Activated naive CD8-positive, alpha-beta T cell (primary cell): ENCODE measurements around the gene HS3ST6.

Experiments
- H3K27ac Mint-ChIP-seq: one replicate; pipeline ENCODE4 v1.8.0; 2021; ENCODE audit warnings: mixed read lengths
- H3K27me3 Mint-ChIP-seq: one replicate; pipeline ENCODE4 v1.8.0; 2021; ENCODE audit warnings: mixed read lengths
- H3K36me3 Mint-ChIP-seq: one replicate; pipeline ENCODE4 v1.8.0; 2021; ENCODE audit warnings: mixed read lengths
- H3K4me1 Mint-ChIP-seq: one replicate; pipeline ENCODE4 v1.8.0; 2021; ENCODE audit warnings: low read depth, mixed read lengths
- H3K4me3 Mint-ChIP-seq: one replicate; pipeline ENCODE4 v1.8.0; 2021; ENCODE audit warnings: mild to moderate bottlenecking, mixed read lengths
- H3K9me3 Mint-ChIP-seq: one replicate; pipeline ENCODE4 v1.8.0; 2021; ENCODE audit warnings: low read depth, mixed read lengths

Gene HS3ST6

GRCh38 chr16:1865902-1866690, 52.1 kb downstream of the HS3ST6 start:
- Mint-ChIP-seq H3K27me3 (no peaks in the 10 kb centered on the region), H3K4me1 (peaks cover 2% of the 10 kb centered on the region), H3K36me3 (no peaks in the 10 kb centered on the region), H3K9me3 (no peaks in the 10 kb centered on the region), H3K27ac (no peak overlapping the region), H3K4me3 (no peak overlapping the region)

GRCh38 chr16:1863681-1864460, 54.3 kb downstream of the HS3ST6 start:
- no peak overlapping the region for H3K4me3 Mint-ChIP-seq
- H3K27me3 Mint-ChIP-seq, result no peaks in the 10 kb centered on the region
- H3K36me3 Mint-ChIP-seq, result no peaks in the 10 kb centered on the region
- H3K9me3 Mint-ChIP-seq, result no peaks in the 10 kb centered on the region
- no peaks in the 10 kb centered on the region for H3K4me1 Mint-ChIP-seq
- H3K27ac Mint-ChIP-seq, result no peak overlapping the region

GRCh38 chr16:1862394-1862793, 55.8 kb downstream of the HS3ST6 start:
- Mint-ChIP-seq H3K4me1 (peaks cover 3% of the 10 kb centered on the region), H3K36me3 (no peaks in the 10 kb centered on the region), H3K27me3 (no peaks in the 10 kb centered on the region), H3K27ac (no peak overlapping the region), H3K9me3 (no peaks in the 10 kb centered on the region), H3K4me3 (no peak overlapping the region)

- no peaks in the 10 kb centered on the region for H3K36me3 Mint-ChIP-seq
- H3K4me1 Mint-ChIP-seq, result peaks cover 7% of the 10 kb centered on the region
- no peak overlapping the region for H3K4me3 Mint-ChIP-seq
- H3K27me3 Mint-ChIP-seq, result no peaks in the 10 kb centered on the region
- H3K27ac Mint-ChIP-seq, result no peak overlapping the region
- no peaks in the 10 kb centered on the region for H3K9me3 Mint-ChIP-seq
Observed at GRCh38 chr16:1861730-1862129, 56.5 kb downstream of the HS3ST6 start.
